GM19468 (cell line): ENCODE measurements around the gene MRPL21.

Source experiments
- ATAC-seq: cut with Tn5 transposase; IDR thresholded peaks from one replicate; pipeline ENCODE4 v1.9.1; 2021; ENCODE audit warnings: mild to moderate bottlenecking, moderate library complexity, moderate number of reproducible peaks; ENCODE audit not compliant: unreplicated experiment; ENCODE audit errors: extremely low read depth

Gene MRPL21

DNA sequence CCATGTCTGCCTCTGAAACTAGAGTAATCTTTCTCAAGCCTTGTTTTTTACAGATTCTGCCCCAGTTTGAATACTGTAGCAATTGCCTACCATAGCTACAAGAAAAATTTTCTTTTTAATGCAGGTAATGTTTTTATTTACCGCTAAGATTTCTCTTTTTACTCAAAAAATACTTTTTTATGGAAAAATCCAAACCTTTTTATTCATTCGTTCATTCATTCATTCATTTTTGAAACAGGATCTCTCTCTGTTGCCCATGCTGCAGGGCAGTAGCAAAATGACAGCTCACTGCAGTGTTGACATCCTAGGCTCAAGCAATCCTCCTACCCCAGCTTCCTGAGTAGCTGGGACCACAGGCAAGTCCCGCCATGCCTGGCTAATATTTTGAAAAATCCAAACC, 59.3 kb downstream of the MRPL21 start:
- ATAC-seq, result no peak

DNA sequence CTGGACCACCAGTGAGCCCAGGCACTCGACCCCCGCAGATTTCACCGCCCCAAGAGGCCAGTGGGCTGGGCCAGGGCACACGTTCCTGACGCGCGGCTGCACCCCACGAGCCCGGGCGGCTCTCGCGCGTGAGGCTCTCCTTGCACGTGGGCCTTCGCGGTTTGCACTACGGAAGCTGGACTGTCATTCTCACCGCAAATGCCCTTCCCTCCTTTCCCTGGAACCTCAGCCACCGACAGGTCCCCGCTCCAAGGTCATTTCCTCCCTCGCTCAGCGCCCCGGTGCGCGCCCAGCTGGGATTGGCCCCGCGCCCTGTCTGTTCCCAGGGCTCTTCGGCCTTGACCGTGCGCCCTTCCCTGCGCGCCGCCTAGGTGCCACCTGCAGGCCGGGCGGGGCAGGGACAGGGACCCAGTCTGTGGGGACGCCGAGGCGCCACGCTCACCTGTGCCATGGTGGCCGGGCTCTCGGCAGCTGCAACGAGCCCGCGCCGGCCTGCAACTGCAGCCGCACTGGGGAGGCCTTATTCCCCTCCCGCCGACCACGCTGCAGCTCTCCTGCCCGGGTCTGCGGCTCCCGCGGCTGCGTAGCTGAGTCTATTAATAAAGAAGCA, 59.8 kb downstream of the MRPL21 start:
- ATAC-seq, result peak; percentile 29

DNA sequence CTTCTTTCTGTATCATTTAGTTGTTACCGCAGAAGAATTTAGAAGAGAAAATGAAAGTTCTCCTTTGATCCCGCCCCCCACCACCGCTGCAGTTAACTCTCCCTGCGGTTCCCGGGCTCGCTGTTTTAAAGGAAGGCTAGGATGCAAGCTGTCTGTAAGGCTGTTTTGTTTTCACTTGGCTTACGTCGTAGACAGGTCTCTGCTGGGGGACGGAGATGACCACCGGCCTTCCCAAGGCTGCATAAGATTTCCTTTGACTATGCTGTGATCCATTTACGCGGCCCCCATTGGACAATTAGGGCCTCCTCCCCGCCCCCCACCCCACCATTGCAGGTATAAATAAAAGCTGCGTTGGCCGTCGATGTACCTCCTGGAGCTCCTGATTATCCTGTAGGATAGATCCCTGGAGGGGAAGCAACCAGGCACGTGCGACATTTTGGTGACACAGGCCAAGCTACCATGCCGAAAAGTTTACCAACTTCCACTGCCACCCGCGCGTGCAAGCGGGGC, 60.5 kb downstream of the MRPL21 start:
- no peak for ATAC-seq

DNA sequence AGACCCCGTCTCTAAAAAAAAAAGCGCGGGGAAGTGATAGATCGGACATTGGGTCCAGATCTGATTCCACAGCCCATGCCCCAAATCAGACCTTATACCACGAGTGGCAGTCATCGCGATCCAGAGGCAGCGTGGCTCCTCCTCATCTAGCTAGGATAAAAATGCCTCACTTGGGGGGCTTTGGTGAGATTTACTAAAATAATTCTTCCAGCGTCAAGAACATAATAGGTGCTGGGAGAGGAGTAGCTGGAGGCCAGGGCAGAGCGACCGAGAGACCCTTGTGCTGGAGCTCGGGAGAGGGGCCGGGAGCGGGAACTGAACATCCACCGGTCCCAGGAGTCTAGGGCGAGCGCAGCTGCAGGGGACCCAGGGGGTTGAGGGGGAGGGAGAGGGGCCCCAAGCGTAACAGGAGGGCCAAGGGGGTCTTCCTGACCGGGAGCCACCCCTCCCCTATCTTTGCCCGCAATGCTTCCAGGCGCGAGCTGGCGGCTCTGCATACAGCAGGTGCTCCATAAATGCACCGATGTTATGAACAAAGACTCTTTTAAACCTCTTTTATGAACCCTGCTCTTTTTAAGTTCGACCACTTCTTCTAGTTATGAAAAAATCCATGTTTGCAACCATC, 61.1 kb downstream of the MRPL21 start:
- ATAC-seq, result no peak

DNA sequence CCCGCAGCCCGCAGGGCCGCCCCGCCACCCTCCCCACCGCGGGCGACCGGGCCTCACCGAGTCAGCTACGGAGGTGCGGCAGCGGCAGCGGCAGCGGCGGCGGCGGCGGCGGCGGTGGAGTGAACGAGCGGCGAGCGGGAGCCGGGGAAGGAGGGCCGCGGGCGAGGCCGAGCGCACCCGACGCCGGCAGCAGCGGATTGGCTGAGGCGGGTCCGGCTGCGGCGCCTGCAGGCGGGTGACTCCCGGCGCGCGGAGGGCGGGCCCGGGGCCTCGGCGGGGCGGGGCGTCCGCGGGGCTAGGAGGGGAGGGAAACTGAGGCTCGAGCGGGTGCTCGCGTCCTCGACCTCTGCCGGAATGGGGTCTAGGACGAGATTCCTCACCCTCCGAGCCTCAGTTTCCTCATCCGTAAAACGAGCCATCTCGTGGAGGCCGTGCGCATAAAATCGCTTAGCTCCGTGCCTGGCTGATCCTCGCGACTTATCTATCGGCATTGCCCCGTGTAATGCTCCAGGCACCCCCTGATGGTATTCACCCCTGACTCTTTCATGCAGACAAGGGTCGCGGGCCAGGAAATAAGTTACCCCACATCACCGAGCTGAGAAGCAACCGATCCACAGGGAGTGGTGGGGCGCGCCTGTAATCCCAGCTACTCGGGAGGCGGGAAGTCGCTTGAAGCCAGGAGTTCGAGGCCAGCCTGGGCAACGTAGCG, 61.8 kb downstream of the MRPL21 start, which contains the start of gene CPT1A:
CPT1A (minus strand) TSS at position 199 of the 709 bp plus-strand sequence. CDS start 26,442 bp downstream, outside the sequence.
- no peak for ATAC-seq
